ENCODE results near the gene TP53I3. TPM values are rescaled to one million over a fixed set of nuclear protein-coding genes. Genes with fewer than 3 reads are reported as not detected.
"Not testable (repeated sequence)": the region's sequence is repeated elsewhere in the genome, so short reads cannot be mapped to it uniquely, and the experiment has no call there.

Gene TP53I3
- total RNA-seq, 8 experiments from 2014 or later, result 7.5 to 177 (median 30.4) TPM

DNA sequence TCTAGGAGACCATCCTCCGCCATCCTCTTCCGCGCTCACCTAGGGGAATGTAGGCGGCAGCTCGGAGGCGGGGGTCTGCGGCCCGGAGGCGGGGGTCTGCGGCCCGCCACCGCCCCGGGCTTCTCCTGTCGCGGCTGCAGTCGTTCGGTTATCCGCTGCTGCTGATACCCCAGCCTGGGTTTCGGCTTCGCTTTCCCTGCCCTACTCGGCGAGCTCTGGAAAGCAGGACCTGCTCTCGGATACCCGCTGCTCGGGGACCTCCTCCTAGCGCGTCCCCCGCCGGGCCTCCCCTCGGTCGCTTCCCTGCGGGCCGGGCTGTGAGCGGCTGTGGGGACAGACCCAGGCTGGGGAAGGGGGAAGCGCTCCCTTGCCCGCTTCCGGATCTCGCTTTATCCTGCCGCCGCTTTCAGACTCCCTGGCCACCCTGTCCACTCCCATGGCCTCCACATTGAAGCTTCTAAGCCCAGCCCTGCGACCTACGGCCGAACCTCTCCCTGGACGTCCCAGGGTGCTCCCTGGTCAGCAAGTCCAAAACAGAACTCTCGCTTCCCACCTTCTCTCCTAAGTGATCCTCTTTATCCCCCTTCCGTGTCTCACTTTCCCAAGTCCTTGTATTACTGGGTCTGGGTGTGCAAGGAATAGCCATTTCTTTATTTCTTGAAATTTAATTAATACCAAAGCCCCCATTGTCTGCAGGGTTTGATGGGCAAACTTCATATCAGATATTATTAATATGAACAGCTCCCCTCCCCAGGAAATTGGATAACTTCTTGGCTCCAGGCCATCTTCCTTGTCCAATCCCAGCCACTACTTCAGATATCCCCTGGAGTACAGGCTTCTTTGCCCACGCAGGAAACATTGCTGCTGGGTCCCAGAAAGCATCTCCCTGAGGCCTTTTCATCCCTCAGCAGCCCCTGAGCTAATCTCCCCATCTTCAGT lies 34.3 kb downstream of the TP53I3 start:
- WGBS, 10 experiments, result 0 to 100% (median 20%) methylated on average over 1 to 7 of the region's 47 CpGs; no CpG with 5 or more reads in 3 of the 10 experiments
- H3K4me1 ChIP-seq (replicated peaks in 1 of 2), result peaks cover 10 to 18% of the 10 kb centered on the region in 2 donors
- in situ Hi-C loops (cut with MboI; ENCODE audit: low pct_unique_long_range_greater_than_20kb in 2 of 9, low sequenced_read_pairs in 9 of 9, unreplicated experiment in 9 of 9), result loop anchor here in 1 of 9 experiments (25.0 kb wide), 1 partner anchor 113 kb away; the partner anchor contains the start of genes ATAD2B and UBXN2A
- peak overlapping the region; percentile 51 to 60 for H3K27ac ChIP-seq
- peak overlapping the region; percentile 71 to 81 (median 79) for H3K4me3 ChIP-seq
- ATAC-seq (replicated peaks in 6 of 8), result peak; percentile 0 to 13 (median 4)

DNA sequence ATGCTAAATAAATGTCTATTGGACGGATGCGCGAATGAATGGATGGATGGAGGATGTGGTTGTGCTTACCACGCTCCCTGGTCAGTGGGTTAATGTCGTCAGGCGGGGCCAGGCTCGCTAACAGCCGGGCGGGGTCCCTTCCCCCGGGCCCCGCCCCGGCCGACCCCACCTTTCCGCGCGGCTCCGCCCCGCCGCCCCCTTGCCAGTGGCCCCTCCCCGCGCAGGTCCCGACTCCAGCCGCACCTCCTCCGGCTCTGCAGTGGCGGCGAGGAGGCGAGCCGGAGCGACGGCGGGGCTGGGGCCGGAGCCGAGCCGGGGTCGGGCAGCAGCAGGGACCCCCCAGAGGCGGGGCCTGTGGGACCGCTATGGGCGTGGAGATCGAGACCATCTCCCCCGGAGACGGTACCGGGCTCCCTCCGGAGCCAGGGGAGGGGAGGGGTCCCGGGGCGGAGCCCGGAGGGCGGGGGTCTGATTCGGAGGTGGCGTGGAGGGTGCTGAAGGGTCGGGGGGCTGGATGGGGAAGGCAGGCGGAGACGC lies 35.1 kb downstream of the TP53I3 start, which contains the start of gene FKBP1B:
Gene FKBP1B, plus strand, starts transcription at position 257 of the 537 bp plus-strand sequence. Its CDS starts 109 bp downstream, at position 366.
- ATAC-seq (replicated peaks in 6 of 8), result peak; percentile 5 to 48 (median 37)
- in situ Hi-C loops (cut with MboI; ENCODE audit: low pct_unique_long_range_greater_than_20kb in 2 of 9, low sequenced_read_pairs in 9 of 9, unreplicated experiment in 9 of 9), result loop anchor here in 1 of 9 experiments (25.0 kb wide), 1 partner anchor 112 kb away; the partner anchor contains the start of genes ATAD2B and UBXN2A
- H3K4me1 ChIP-seq (replicated peaks in 1 of 2), result peaks cover 10 to 18% of the 10 kb centered on the region in 2 donors
- WGBS, 10 experiments, result 0% methylated on average over 4 of the region's 52 CpGs; no CpG with 5 or more reads in 9 of the 10 experiments
- peak within 1 kb of the TSS; percentile 51 to 60 for H3K27ac ChIP-seq
- peak within 1 kb of the TSS; percentile 71 to 81 (median 79) for H3K4me3 ChIP-seq

DNA sequence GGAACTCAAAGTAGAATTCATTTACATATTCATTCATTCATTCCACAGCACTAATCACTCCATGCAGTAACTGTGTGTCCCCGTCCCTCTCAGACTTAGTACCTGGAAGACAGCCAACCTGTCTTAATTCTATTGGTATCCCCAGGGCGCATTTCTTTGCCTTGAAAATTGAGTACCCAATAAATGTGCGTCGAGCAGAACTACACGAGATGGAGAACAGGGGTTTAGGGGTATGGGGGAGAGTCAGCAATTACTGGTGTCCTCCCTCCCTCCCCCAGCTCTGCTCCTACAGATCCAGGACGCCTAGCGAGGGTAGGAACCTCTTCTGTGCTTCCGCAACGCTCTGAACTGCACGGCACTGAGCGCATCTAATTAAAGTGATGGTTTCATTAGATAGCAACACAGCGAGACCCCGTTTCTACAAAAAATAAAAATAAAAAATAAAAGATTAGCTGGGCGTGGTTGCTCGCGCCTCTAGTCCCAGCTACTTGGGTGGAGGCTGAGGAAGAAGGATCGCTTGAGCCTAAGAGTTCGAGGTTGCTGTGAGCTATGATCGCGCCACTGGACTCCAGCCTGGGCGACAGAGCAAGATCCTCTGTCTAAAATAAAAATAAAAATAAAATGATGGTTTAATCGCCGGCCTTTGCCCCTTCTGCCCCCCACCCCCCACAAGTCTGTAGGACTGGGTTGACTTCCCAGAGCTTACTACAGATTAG lies 35.7 kb downstream of the TP53I3 start:
- Histone ChIP-seq H3K4me1 (replicated peaks in 1 of 2) (peaks cover 10 to 18% of the 10 kb centered on the region in 2 donors), H3K27ac (no peak overlapping the region), H3K4me3 (peak overlapping the region; percentile 71 to 81 (median 79))
- no peak for ATAC-seq (replicated peaks in 6 of 8)
- WGBS, 10 experiments, result 15 to 80% (median 56%) methylated on average over 2 to 23 of the region's 23 CpGs
- in situ Hi-C loops (cut with MboI; ENCODE audit: low pct_unique_long_range_greater_than_20kb in 2 of 9, low sequenced_read_pairs in 9 of 9, unreplicated experiment in 9 of 9), result no loop called here

DNA sequence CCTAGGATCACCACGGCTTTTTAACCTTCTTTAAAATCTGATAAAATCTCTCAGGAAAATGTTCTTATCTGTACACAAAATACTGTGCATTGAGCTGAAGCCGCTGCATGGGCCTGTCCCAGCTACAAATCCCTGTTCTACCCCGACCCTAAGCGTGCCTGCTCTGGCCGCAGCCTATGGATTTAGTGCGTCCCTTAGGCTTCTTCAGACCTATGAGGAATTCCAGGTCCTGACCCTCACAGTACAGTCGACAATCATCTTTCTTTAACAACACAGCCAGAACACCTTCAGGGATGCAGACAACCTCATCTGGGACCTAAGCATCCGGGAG lies 37.0 kb downstream of the TP53I3 start:
- ATAC-seq (replicated peaks in 6 of 8), result peak in 6 of 8 experiments; percentile 2 to 21 (median 13)

DNA sequence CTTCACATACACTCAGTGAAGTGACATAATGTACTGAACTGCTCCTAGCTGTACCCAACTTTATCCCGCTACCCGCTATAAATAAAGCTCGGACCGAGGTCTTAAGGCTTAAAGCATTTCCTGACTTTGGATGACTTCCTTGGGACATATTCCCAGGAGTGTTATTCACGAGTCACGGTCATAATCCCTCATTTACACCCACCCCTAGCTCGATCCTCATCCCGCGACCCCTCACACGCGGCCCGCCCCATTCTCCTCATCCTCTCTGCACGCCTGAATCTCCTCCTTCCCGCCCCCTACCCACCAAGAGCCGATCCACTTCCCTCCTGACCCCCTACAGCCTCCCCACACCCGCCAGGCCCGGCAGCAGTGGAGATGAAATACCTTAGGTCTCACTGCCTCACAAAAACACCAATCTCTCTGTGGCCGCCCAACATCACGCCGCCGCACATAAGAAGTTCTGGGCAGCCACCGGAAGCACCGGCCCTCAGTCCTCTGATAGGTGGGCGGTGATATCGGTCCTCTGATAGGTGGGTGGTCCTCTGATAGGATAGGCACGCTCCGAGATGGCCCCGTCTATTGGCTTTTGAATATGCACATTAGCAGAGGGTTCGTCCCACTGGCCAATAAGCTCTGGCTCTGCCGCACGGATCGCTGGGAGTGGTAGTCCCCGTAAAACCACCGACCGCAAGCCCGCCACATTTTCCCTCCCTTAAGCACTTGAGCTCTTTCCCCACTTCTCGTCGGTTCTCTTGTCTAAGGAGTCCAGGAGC lies 37.5 kb downstream of the TP53I3 start, which contains the start of gene WDCP:
Gene WDCP, minus strand, starts transcription at position 462 of the 773 bp plus-strand sequence. CDS start 7,897 bp downstream, outside the sequence.
- Histone ChIP-seq H3K27ac (peak within 1 kb of the TSS in 1 of 2 donors; percentile 11), H3K4me1 (replicated peaks in 1 of 2) (peaks cover 5 to 7% of the 10 kb centered on the region in 2 donors), H3K4me3 (peak within 1 kb of the TSS; percentile 48 to 82 (median 55))
- in situ Hi-C loops (cut with MboI; ENCODE audit: low pct_unique_long_range_greater_than_20kb in 2 of 9, low sequenced_read_pairs in 9 of 9, unreplicated experiment in 9 of 9), result no loop called here
- peak; percentile 95 to 98 (median 97) for ATAC-seq (replicated peaks in 6 of 8)
- WGBS, 10 experiments, result 0 to 2% (median 0%) methylated on average over 1 to 13 of the region's 38 CpGs; no CpG with 5 or more reads in 3 of the 10 experiments

More for the DNA sequence above, 37.0 kb downstream of the TP53I3 start:
- Histone ChIP-seq H3K4me3 (peak overlapping the region; percentile 7 to 82 (median 22)), H3K4me1 (replicated peaks in 1 of 2) (peaks cover 7 to 11% of the 10 kb centered on the region in 2 donors), H3K27ac (no peak overlapping the region)
- WGBS, 10 experiments, result 0 to 71% (median 54%) methylated on average over 1 to 7 of the region's 8 CpGs; no CpG with 5 or more reads in 2 of the 10 experiments
- in situ Hi-C loops (cut with MboI; ENCODE audit: low pct_unique_long_range_greater_than_20kb in 2 of 9, low sequenced_read_pairs in 9 of 9, unreplicated experiment in 9 of 9), result no loop called here

DNA sequence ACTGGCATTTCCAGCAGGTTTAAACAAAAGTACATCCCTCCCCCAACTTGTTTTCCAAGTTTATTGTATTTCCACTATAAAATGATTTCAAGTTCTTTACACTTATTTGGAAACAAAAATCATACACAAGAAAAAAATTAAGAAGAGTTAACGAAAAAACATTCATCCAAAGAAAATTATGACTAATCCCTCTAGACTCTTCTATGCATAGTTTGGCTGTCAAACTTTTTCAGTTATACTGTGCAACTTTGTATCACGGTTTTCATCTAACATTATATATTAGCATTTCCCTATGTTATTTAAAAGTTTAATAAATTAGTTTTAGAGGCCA lies 38.1 kb downstream of the TP53I3 start:
- in situ Hi-C loops (cut with MboI; ENCODE audit: low pct_unique_long_range_greater_than_20kb in 2 of 9, low sequenced_read_pairs in 9 of 9, unreplicated experiment in 9 of 9), result no loop called here
- WGBS, 10 experiments, result 0 to 13% (median 0%) methylated on average over 1 to 2 of the region's 2 CpGs
- H3K27ac ChIP-seq, result no peak overlapping the region
- H3K4me3 ChIP-seq, result peak overlapping the region; percentile 48 to 82 (median 55)
- no peak for ATAC-seq (replicated peaks in 6 of 8)
- peaks cover 4 to 7% of the 10 kb centered on the region in 2 donors for H3K4me1 ChIP-seq (replicated peaks in 1 of 2)

DNA sequence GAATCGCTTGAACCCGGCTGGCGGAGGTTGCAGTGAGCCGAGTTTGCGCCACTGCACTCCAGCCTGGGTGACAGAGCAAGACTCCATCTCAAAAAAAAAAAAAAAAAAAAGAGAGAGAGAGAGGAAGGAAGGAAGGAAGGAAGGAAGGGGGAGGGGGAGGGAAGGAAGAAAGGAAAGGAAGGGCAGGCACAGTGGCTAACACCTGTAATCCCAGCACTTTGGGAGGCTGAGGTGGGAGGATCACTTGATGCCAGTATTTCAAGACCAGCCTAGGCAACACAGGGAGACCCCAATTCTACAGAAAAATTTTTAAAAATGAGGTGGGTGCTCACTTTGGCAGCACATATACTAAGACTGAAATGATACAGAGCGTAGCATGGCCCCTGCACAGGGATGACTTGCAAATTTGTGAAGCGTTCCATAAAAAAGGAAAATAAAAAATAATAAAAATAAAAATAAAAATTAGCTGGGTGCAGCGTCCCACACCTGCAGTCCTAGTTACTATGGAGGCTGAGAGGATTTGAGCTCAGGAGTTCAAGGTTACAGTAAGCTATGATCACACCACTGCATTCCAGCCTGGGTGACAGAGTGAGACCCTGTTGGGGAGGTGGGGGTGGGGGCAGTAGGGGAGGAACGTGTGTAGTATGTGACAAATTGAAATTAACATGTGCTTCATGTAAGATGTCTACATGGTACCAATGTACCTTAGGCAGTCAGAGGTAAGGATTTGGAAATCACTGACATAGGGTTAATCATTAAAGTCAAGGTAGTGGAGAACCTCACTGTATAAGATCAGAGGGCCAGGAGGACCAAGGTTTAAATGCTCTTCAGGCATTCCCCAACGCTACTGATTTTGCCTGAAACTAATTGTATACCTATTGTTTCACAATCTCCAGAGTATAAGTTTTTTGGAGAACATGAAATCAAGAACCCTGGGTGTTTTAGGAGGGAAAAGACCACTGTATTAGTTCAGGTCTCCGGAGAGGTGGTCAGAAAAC lies 38.8 kb downstream of the TP53I3 start:
- in situ Hi-C loops (cut with MboI; ENCODE audit: low pct_unique_long_range_greater_than_20kb in 2 of 9, low sequenced_read_pairs in 9 of 9, unreplicated experiment in 9 of 9), result no loop called here
- no peak for ATAC-seq (replicated peaks in 6 of 8)
- Histone ChIP-seq H3K27ac (no peak overlapping the region), H3K4me3 (peak overlapping the region in 3 of 5 donors; percentile 48 to 82 (median 60)), H3K4me1 (replicated peaks in 1 of 2) (peaks cover 4 to 7% of the 10 kb centered on the region in 2 donors)
- 10 to 100% (median 90%) methylated on average over 2 to 10 of the region's 11 CpGs for WGBS, 10 experiments

DNA sequence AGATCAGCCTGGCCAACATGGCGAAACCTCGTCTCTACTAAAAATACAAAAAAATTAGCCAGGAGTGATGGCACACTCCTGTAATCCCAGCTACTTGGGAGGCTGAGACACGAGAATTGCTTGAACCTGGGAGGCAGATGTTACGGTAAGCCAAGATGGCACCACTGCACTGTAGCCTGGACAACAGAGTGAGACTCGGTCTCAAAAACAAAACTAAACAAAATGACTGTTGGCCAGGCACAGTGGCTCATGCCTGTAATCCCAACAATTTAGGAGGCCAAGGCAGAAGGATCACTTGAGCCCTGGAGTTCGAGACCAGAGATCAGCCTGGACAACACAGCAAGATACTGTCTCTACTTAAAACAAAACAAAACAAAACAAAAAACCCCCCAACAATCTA lies 41.5 kb downstream of the TP53I3 start:
- H3K4me3 ChIP-seq; in situ Hi-C loops (cut with MboI; ENCODE audit: low pct_unique_long_range_greater_than_20kb in 2 of 9, low sequenced_read_pairs in 9 of 9, unreplicated experiment in 9 of 9); H3K4me1 ChIP-seq (replicated peaks in 1 of 2); ATAC-seq (replicated peaks in 6 of 8); H3K27ac ChIP-seq: not testable (repeated sequence)
- WGBS, 10 experiments, result 96 to 100% (median 100%) methylated on average over 1 to 5 of the region's 6 CpGs; no CpG with 5 or more reads in 5 of the 10 experiments

DNA sequence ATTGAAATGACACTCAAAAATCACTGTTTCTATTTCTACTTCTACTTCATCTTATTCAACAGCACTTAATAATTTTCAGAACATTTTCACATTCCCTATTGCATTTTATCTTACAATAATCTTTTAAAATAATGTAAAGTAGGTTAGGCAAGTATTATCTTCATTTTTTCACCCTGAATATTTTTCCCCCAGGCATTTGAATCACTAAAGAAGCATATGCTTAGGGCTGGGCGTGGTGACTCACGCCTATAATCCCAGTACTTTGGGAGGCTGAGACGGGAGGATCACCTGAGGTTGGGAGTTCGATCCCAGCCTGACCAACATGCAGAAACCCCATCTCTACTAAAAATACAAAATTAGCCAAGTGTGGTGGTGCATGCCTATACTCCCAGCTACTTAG lies 44.1 kb downstream of the TP53I3 start:
- peak in 1 of 8 experiments; percentile 29 for ATAC-seq (replicated peaks in 6 of 8)
- 44 to 100% (median 90%) methylated on average over 1 to 4 of the region's 4 CpGs; no CpG with 5 or more reads in 3 of the 10 experiments for WGBS, 10 experiments
- in situ Hi-C loops (cut with MboI; ENCODE audit: low pct_unique_long_range_greater_than_20kb in 2 of 9, low sequenced_read_pairs in 9 of 9, unreplicated experiment in 9 of 9), result no loop called here
- H3K4me1 ChIP-seq (replicated peaks in 1 of 2), result no peaks in the 10 kb centered on the region
- no peak overlapping the region for H3K27ac ChIP-seq
- H3K4me3 ChIP-seq, result no peak overlapping the region

DNA sequence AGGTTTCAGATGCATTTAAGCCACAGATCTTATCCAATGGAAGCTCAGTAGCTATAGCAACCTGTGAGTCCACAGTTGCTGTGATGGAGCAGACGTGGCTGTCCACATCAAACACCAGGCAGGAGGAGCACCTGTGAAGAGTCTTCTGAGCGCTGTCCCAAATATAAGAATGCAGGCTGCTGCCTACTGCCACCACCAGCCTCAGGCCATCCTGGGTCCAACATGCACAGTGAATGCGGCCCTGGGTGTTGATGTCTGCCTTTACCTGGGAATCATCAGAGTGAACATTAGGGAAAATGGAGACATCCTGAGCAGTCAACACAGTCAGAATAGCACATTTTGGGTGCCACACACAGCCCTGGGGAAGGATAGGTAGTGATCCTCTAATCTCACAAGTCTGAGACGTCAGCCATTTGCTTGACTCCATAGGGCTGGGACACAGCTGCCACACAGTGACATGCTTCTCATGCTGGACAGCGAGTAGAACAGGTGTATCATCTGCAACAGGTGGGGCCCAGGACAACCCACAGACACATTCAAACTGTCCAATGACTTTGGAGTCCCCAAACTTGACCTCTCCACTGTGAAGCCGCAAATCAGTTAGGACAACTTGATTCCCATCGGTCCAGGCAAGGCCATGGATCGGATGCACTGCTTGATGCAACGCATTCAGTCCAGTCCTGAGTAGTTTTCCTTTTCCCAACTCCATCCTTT lies 45.7 kb downstream of the TP53I3 start:
- in situ Hi-C loops (cut with MboI; ENCODE audit: low pct_unique_long_range_greater_than_20kb in 2 of 9, low sequenced_read_pairs in 9 of 9, unreplicated experiment in 9 of 9), result no loop called here
- no peak for ATAC-seq (replicated peaks in 6 of 8)
- Histone ChIP-seq H3K4me1 (replicated peaks in 1 of 2) (no peaks in the 10 kb centered on the region), H3K27ac (no peak overlapping the region), H3K4me3 (no peak overlapping the region)
- 93 to 100% (median 100%) methylated on average over 2 to 6 of the region's 9 CpGs; no CpG with 5 or more reads in 2 of the 10 experiments for WGBS, 10 experiments
